Measurements from ENCODE around the gene OLFML2A. TPM values are rescaled to one million over a fixed set of nuclear protein-coding genes. Genes with fewer than 3 reads are reported as not detected.

The OLFML2A gene
- total RNA-seq, 2 donors from 2014 or later, result 5.4 to 6.7 TPM

DNA sequence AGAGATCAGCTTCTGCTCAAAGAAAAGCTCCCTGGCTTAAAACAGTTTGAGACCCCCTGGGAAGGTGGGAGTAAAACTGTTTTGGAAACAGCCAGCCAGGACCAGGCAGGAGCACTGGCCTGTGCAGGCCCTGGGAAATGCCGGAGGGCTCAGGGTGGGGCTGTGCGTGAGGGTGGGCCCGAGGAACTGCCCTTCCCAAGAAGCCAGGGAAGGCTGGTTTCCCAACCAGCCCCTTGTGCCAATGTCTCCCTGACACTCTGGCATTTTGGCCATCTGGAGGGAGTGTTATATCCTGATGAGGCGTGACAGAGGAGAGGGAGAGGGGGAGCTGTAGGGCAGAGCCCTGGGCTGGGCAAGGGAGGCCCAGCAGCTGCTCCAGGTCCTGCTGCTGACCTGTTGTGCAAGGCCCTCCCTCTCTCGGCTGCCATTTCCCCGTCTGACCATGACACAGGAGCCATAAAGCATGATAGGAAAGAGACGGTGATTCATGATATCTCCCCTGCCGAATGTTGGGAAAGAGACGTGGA lies 16.1 kb downstream of the OLFML2A start:
- no peak for ATAC-seq (ENCODE audit: insufficient number of reproducible peaks, low FRiP score, low read depth)
- no peaks in the 10 kb centered on the region for H3K4me1 ChIP-seq (ENCODE audit: control insufficient read depth in 1 of 2, low read depth in 2 of 2)
- no peaks in the 10 kb centered on the region for H3K9me3 ChIP-seq
- no peak for TF ChIP-seq CTCF (IDR thresholded peaks at IDR 0.05)
- no peak overlapping the region for H3K27ac ChIP-seq
- no peaks in the 10 kb centered on the region for H3K36me3 ChIP-seq
- H3K4me3 ChIP-seq, result no peak overlapping the region
- no peaks in the 10 kb centered on the region for H3K27me3 ChIP-seq (replicated peaks; ENCODE audit: insufficient read depth)
- no peak for DNase-seq (ENCODE audit: low spot score)

DNA sequence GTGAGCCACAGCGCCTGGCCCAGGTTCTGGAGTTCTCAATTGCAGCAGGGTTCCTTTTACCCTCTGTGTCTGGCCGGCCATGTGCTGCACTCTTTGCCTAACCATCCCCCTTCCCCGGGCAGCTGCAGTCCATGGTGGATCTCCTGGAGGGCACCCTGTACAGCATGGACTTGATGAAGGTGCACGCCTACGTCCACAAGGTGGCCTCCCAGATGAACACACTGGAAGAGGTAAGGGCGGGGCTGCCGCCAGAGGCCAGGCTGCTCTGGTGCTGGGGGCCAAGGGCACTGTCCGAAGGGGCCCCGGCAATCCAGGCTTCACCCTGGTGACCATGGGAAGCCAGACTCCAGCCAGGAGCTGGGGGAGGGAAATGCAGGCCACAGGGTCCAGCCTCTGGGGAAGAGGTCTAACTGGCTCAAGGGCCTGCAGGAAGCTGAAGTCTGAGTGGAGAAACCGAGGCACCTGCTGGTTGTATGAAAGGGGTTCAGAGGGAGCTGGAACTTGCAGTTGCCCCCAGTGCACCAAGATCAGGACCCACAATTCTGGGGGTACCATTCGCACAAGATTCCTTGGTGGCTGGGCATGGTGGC lies 18.1 kb downstream of the OLFML2A start:
- no peak for TF ChIP-seq CTCF (IDR thresholded peaks at IDR 0.05)
- DNase-seq (ENCODE audit: low spot score) (no peak), ATAC-seq (ENCODE audit: insufficient number of reproducible peaks, low FRiP score, low read depth) (no peak)
- Histone ChIP-seq H3K27me3 (replicated peaks; ENCODE audit: insufficient read depth) (no peaks in the 10 kb centered on the region), H3K27ac (no peak overlapping the region), H3K4me3 (no peak overlapping the region), H3K4me1 (ENCODE audit: control insufficient read depth in 1 of 2, low read depth in 2 of 2) (no peaks in the 10 kb centered on the region), H3K36me3 (no peaks in the 10 kb centered on the region), H3K9me3 (no peaks in the 10 kb centered on the region)

DNA sequence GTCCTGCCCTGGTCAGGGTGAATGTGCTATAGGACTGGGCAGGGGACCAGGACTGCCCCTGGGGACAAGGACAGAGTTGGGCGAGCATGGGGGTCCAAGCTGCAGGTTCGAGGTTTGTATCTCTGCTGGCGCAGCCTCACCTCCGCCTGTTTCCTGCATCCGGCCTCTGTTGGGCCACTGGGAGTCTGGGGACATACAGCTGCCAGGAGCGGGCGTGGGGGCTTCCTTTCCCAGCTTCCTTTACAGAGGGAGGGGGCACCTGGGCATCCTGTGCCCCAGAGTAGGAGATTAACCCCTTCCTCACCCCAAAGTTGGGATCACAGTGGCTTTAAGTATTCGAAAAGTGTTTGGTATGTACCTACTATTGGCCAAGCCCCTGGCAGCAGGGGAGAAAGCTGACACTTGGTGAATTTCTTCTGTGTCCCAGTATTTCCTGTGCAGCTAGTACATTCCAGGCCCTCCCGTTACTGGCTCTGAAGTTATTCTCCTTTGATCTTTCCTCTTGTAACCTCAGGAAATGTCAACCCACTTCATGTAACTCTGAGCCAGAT lies 19.0 kb downstream of the OLFML2A start:
- no peak for TF ChIP-seq CTCF (IDR thresholded peaks at IDR 0.05)
- Histone ChIP-seq H3K27ac (no peak overlapping the region), H3K27me3 (replicated peaks; ENCODE audit: insufficient read depth) (no peaks in the 10 kb centered on the region), H3K4me3 (no peak overlapping the region), H3K4me1 (ENCODE audit: control insufficient read depth in 1 of 2, low read depth in 2 of 2) (no peaks in the 10 kb centered on the region), H3K36me3 (no peaks in the 10 kb centered on the region), H3K9me3 (no peaks in the 10 kb centered on the region)
- ATAC-seq (ENCODE audit: insufficient number of reproducible peaks, low FRiP score, low read depth), result no peak
- no peak for DNase-seq (ENCODE audit: low spot score)

- no peaks in the 10 kb centered on the region for H3K4me1 ChIP-seq (ENCODE audit: control insufficient read depth in 1 of 2, low read depth in 2 of 2)
- no peaks in the 10 kb centered on the region for H3K36me3 ChIP-seq
- H3K4me3 ChIP-seq, result no peak overlapping the region
- H3K27ac ChIP-seq, result no peak overlapping the region
- H3K27me3 ChIP-seq (replicated peaks; ENCODE audit: insufficient read depth), result no peaks in the 10 kb centered on the region
- TF ChIP-seq CTCF (IDR thresholded peaks at IDR 0.05), result no peak
- no peak for DNase-seq (ENCODE audit: low spot score)
- no peak for ATAC-seq (ENCODE audit: insufficient number of reproducible peaks, low FRiP score, low read depth)
- no peaks in the 10 kb centered on the region for H3K9me3 ChIP-seq
These were observed 20.6 kb downstream of the OLFML2A start for GRCh38 chr9:124797343-124798103.

DNA sequence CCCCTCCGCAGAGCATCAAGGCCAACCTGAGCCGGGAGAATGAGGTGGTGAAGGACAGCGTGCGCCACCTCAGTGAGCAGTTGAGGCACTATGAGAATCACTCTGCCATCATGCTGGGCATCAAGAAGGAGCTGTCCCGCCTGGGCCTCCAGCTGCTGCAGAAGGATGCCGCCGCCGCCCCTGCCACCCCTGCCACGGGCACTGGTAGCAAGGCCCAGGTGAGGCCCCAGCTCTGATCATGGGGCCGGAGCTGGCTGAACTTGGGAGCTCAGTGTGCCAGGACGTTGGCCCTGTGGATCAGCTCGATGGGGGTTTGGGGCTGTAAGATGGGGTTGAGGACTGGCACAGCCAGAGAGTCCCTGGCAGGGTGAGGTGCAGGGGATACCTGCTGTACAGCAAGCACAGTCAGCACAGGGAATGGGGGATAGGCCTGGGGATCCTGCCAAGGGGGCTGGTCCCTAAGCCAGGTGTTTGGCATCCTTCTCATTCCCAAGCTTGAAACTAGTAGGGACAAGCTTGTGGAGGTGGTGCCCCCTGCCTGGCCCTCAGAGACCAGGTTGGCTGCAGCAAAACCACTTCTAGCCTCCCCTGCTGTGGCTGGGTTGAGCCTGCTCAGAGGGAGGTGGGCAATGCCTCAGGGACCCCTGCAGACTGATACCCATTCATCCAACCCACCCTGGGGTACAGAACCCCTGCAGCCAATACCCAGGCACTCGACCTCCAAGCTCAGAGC lies 22.5 kb downstream of the OLFML2A start:
- Histone ChIP-seq H3K36me3 (no peaks in the 10 kb centered on the region), H3K4me3 (no peak overlapping the region), H3K9me3 (no peaks in the 10 kb centered on the region), H3K27ac (no peak overlapping the region), H3K27me3 (replicated peaks; ENCODE audit: insufficient read depth) (no peaks in the 10 kb centered on the region), H3K4me1 (ENCODE audit: control insufficient read depth in 1 of 2, low read depth in 2 of 2) (no peaks in the 10 kb centered on the region)
- no peak for ATAC-seq (ENCODE audit: insufficient number of reproducible peaks, low FRiP score, low read depth)
- no peak for TF ChIP-seq CTCF (IDR thresholded peaks at IDR 0.05)
- no peak for DNase-seq (ENCODE audit: low spot score)

All from thoracic aorta (tissue), 2 donors.